Anterior cingulate cortex (tissue), 58 donors: ENCODE data around the gene HOXB1.

Source experiments
- DNase-seq, 58 donors: peaks; one replicate each; lab custom pipeline; 2025; lab: John Stamatoyannopoulos, UW

HOXB1 gene

DNA sequence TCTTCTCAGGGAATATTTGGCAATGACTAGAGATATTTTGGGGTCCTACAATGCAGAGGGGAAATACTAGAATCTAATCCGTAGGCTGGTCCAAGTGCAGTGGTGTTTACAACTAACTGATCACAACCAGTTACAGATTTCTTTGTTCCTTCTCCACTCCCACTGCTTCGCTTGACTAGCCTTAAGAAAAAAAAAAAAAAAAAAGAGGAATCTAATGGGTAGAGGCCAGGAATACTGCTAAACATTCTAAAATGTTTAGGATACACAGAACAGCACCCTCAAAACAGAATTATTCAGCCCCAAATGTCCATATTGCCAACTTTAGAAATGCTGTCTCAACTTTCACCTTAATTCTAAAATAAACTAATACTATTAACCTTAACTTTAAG is 51.8 kb downstream of the HOXB1 start:
- no peak for DNase-seq
